ENCODE results near the gene GBGT1. TPM values are rescaled to one million over a fixed set of nuclear protein-coding genes. Genes with fewer than 3 reads are reported as not detected.

The GBGT1 gene
- total and polyA plus RNA-seq, 2 of the 4 experiments (the other 2 are of a cell fraction): 1.8 to 3.2 TPM

DNA sequence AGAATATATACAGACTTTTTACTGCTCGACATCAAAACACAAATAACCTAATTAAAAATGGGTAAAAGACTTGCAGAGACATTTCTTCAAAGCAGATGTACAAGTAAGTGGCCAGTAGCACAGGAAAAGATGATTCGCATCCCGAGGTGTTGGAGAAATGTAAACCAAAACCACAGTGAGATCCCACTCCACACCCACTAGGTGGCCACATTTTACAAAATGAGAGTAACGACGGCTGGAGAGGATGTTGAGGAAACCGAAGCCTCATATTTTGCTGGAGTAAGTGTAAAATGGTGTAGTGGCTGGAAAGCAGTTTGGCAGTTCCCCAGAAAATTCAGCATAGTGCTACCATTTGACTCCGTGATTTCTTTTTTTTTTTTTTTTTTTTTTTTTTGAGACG lies 21.3 kb upstream of the GBGT1 start:
- no peak overlapping the region for H3K4ac ChIP-seq (ENCODE audit: low read depth, low read length)
- H3K9me3 ChIP-seq (ENCODE audit: control insufficient read depth, insufficient read depth, low read length): no peaks in the 10 kb centered on the region
- no peaks in the 10 kb centered on the region for H4K20me1 ChIP-seq (ENCODE audit: insufficient read depth, low read length)
- peak; percentile 40; the same call in 1 of the 2 replicates for TF ChIP-seq SMC3 (IDR thresholded peaks at IDR 0.05; ENCODE audit: low read depth, low read length)
- peak; percentile 30; the same call in 1 of the 2 replicates for TF ChIP-seq BHLHE40 (IDR thresholded peaks at IDR 0.05; ENCODE audit: low read depth, low read length)
- peak; percentile 42 for TF ChIP-seq RAD21 (IDR thresholded peaks at IDR 0.05; ENCODE audit: low read length)
- TF ChIP-seq, protein P1, sequence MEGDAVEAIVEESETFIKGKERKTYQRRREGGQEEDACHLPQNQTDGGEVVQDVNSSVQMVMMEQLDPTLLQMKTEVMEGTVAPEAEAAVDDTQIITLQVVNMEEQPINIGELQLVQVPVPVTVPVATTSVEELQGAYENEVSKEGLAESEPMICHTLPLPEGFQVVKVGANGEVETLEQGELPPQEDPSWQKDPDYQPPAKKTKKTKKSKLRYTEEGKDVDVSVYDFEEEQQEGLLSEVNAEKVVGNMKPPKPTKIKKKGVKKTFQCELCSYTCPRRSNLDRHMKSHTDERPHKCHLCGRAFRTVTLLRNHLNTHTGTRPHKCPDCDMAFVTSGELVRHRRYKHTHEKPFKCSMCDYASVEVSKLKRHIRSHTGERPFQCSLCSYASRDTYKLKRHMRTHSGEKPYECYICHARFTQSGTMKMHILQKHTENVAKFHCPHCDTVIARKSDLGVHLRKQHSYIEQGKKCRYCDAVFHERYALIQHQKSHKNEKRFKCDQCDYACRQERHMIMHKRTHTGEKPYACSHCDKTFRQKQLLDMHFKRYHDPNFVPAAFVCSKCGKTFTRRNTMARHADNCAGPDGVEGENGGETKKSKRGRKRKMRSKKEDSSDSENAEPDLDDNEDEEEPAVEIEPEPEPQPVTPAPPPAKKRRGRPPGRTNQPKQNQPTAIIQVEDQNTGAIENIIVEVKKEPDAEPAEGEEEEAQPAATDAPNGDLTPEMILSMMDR (conservative IDR thresholded peaks at IDR 0.05; ENCODE audit: low read depth, low read length): peak; percentile 61
- no peak for TF ChIP-seq CHD1 (IDR thresholded peaks at IDR 0.05; ENCODE audit: low read depth, low read length)
- no peak for TF ChIP-seq RFX5 (IDR thresholded peaks at IDR 0.05; ENCODE audit: low read depth, low read length)
- H2BK120ac ChIP-seq (ENCODE audit: low read depth, low read length): no peak overlapping the region
- peak overlapping the region; percentile 48 for H2AFZ ChIP-seq (replicated peaks; ENCODE audit: low read length, poor library complexity)
- no CpG with 5 or more reads among the region's 8 CpGs for WGBS, 2 experiments (ENCODE audit: extremely low coverage in 2 of 2, insufficient read length in 1 of 2)
- no peak overlapping the region for H2AK9ac ChIP-seq (replicated peaks; ENCODE audit: low read depth, low read length, poor library complexity)
- H3K79me1 ChIP-seq (ENCODE audit: low read depth in 1 of 2, low read length in 2 of 2): no peaks in the 10 kb centered on the region
- DNase-seq (peak; percentile 62), ATAC-seq (ENCODE audit: low read depth) (peak; percentile 79)
- ChIA-PET CTCF (interaction anchor here (0.6 to 2.4 kb wide), 3 partner anchors 8 to 314 kb away, joined by 5 to 11 read pairs (median 8); no protein-coding TSS in a partner anchor), POLR2A (ENCODE audit: unreplicated experiment) (no interaction called here)
- H3K27me3 ChIP-seq (ENCODE audit: control insufficient read depth, insufficient read depth, low read length): peaks cover 45% of the 10 kb centered on the region
- no peak overlapping the region for H3K14ac ChIP-seq (replicated peaks; ENCODE audit: low read depth, low read length)
- H3K36me3 ChIP-seq (ENCODE audit: control insufficient read depth, insufficient read depth, low read length): no peaks in the 10 kb centered on the region
- no peak overlapping the region for H3K4me2 ChIP-seq (ENCODE audit: low read depth, low read length)
- no TSS peak for BruUV-seq (replicated peaks)
- H3K4me1 ChIP-seq (ENCODE audit: control insufficient read depth, insufficient read depth, low read length): no peaks in the 10 kb centered on the region
- H3K27ac ChIP-seq (ENCODE audit: insufficient read depth, low read length): no peak overlapping the region
- no peak overlapping the region for H2AK5ac ChIP-seq (ENCODE audit: low read depth, low read length)
- no peak overlapping the region for H3K56ac ChIP-seq (ENCODE audit: extremely low read depth, insufficient read depth, low read length)
- in situ Hi-C loops (cut with MboI; ENCODE audit: low sequenced_read_pairs) (loop anchor here (5.0 kb wide), 1 partner anchor 297 kb away; no protein-coding TSS in a partner anchor), intact Hi-C loops (cut with micrococcal nuclease) (loop anchor here (1.0 kb wide), 1 partner anchor 144 kb away; no protein-coding TSS in a partner anchor), dilution Hi-C loops (cut with HindIII; ENCODE audit: low sequenced_read_pairs, unreplicated experiment) (no loop called here)
- H4K5ac ChIP-seq (ENCODE audit: low read depth, low read length): no peak overlapping the region
- no peak overlapping the region for H2BK5ac ChIP-seq (ENCODE audit: low read depth, low read length, poor library complexity, severe bottlenecking)
- no peaks in the 10 kb centered on the region for H3K9me1 ChIP-seq (ENCODE audit: insufficient read depth, low read length)
- H2BK15ac ChIP-seq (ENCODE audit: low read depth, low read length): no peak overlapping the region
- H3K4me3 ChIP-seq (ENCODE audit: insufficient read depth, low read depth, low read length): no peak overlapping the region
- no peak overlapping the region for H3K23ac ChIP-seq (ENCODE audit: low read depth, low read length)
- no peak overlapping the region for H2BK20ac ChIP-seq (ENCODE audit: low read depth, low read length)
- H4K91ac ChIP-seq (ENCODE audit: insufficient read depth, low read depth, low read length): no peak overlapping the region
- no peak overlapping the region for H3K9ac ChIP-seq (ENCODE audit: low read depth, low read length)
- no peak overlapping the region for H3K18ac ChIP-seq (ENCODE audit: low read depth, low read length)
- H4K8ac ChIP-seq (ENCODE audit: low read depth in 2 of 2, low read length in 2 of 2): no peak overlapping the region
